GM19455 (cell line): ENCODE results near the gene CCDC158.
"Not testable (repeated sequence)": the region's sequence is repeated elsewhere in the genome, so short reads cannot be mapped to it uniquely, and the experiment has no call there.

Experiments used
- ATAC-seq: cut with Tn5 transposase; IDR thresholded peaks from one replicate; pipeline ENCODE4 v1.9.1; 2021; ENCODE audit not compliant: unreplicated experiment

CCDC158 gene

GRCh38 chr4:76312457-76312856, 108.5 kb downstream of the CCDC158 start:
- ATAC-seq: no peak

DNA sequence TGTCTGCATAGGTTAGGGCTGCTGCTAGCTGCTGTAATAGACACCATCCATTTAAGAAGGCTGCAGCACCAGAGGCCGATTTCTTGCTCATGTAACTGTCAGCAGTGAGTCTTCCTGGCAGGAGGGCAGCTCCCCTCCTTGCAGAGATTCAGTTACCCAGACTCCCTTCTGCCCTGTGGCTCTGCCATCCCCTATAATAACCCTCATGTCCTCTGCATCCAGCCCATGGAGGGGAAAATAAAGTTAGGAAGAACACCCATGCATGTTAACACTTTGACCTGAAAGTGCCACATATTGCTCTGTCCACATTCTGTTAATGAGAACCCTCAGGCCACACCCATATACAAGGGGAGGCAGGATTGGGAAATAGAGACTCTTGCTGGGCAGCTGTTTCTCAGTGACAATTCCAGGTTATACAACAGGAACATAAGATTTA, 109.0 kb downstream of the CCDC158 start:
- ATAC-seq: no peak

DNA sequence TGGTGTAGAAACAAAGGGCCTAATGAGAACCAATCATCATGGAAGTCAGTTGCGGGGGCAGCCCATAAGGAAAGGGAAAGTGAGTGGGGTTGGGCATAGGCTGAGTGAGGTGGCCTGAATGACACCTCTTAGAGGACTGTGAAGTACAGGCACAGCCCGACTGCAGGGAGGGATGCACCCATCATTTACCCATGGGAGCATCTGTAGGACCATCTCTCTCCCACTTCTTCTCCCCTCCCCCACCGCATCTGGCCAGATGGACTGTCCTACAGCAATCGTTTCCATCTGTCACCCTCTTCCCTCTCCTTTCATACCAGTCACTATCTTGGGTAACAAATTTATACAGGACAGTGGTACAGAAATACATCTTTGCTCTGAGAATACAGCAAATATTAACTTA, 110.3 kb downstream of the CCDC158 start:
- no peak for ATAC-seq

DNA sequence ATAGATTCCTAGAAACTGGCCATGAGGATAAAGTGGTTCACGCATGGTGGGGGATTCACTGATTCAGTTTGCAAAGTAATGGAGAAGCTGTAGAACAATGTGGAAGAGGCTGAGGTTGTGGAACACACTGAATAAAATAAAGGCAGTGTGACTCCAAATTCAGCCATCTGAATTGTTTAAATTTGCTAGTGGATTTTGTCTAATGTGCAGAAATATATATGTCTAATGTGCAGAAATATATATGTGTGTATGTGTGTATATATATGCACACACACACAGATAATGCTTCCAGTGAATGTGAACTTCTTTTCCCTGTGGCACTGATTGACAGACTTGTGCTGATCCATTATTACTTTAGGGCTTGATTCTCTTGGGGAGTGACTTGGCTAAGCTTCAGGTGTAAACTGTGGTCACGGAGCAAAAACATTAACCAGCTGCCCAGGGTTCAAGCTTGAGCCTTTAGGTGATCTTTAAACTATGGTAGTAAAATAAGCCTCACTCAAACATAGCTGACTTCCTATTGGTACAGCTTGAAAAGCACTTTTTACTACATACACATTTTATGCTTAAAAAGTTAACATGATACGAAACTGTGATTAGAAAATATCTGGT, 110.9 kb downstream of the CCDC158 start:
- no peak for ATAC-seq

GRCh38 chr4:76308548-76308947, 112.4 kb downstream of the CCDC158 start:
- ATAC-seq: no peak

GRCh38 chr4:76307660-76308014, 113.3 kb downstream of the CCDC158 start:
- ATAC-seq: no peak

DNA sequence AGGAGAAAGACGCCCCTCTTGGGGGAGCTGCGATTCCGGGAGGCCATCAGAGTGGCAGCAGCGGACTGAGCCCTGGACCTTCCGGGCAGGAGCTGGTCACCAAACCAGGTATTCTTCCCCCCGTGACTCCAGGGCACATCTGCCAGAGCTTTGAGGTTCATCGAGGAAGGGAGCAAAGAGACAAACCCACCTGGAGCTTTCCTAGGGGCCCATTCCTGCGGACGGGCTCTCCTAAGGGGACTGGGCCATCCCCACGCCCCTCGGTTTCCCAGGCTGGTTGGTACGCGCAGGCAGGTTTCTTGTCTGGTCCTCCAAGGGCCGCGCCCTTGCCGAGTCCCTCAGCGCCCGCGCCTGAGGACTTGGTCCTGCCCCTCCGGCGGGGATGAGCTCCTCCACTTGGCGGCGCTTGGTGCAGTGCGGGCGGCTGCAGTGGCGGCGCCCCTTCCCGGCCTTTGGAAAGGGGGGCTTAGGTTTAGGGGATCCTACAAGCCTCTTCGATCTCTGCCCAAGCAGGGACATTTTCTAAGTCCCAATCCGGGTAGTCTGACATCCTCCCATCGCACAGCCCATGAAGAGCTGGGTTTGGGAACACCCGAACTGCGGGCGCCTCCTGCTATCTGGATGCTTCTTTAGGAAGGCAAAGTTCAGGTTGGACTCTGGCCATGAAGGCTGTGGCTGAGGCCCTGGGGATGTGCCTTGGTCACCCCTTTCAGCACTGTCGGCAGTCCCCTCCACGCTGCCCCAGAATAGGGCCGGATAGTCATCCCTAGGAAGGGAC, 113.9 kb downstream of the CCDC158 start:
- ATAC-seq: no peak

- no peak for ATAC-seq
Observed at GRCh38 chr4:76305971-76306881, 114.7 kb downstream of the CCDC158 start, which contains the start of gene STBD1. Gene STBD1 (plus strand): TSS chr4:76306733. CDS start chr4:76306770, 37 bp downstream.

DNA sequence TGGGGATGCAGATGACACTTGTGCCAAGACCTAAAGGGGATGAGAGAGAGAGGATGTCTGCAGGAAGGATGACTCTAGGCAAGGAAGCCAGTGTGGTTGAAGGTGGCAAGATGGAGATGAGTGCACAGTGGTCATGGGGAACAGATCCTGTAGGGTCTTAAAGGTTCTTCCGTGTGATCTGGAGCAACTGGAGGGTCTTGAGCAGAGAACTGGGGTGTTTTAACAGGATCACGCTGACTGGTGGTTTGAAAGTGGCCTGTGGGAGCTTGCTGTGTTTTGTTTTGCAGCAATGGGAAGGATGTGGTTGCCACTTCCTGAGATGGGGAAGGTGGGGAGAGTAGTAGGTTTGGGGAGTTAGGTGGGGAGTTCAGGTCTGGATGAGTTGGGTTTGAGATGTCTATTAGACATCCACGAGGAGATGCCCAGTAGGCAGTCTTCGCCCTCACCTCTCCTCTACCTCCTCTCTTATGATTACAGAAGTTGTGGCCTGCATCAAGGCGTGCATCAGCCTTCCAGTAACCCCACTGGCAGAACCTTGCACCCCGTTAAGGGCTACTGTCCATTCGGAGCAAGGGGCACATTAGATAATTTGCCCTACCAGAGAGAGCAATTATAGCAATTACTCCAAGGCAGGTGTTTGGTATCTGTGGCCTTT, 115.8 kb downstream of the CCDC158 start:
- no peak for ATAC-seq

DNA sequence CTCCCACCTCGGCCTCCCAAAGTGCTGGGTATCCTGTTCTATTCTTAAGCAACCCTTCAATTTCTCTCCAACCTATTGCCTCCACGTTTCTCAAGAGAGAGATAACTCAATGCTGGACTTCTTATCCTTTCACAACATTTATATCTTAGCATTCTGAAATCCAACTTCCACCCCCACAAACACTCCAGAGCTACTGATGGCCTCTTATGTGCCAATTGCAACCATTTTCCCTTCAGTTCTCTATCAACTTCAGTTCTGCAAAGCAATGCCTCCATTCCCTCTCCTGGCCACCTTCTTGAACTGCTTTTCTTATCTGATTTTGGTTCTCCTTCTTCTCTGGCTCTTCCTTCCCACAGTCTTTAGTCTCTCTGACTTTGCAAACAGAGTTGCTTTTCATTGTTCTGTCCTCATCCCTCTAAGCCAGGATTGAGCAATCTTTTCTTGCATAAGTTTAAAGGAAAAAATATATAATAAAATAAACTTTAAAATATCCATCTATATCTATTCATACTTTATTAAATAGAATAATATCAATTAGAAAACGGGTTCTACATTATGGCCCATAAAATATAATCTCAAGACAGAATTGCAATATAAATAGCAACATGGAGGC, 118.0 kb downstream of the CCDC158 start:
- no peak for ATAC-seq

DNA sequence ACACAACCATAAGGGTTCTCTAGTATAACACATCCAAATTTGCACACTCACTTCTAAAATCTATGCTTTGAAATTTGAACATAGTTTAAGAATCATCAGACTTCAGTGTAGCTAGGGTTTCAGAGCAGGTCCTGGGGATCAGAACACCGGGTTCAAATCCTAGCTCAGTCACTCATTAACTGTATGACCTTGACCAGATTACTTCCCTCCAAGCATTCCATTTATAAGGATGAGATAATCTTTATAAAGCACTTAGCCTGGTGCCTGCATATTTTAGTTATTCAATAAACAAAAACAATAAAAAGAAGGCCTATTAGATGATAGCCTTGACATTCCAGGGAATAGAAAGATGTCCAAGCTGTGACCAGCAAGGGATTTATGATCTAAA, 119.2 kb downstream of the CCDC158 start:
- no peak for ATAC-seq

- ATAC-seq: peak; percentile 100
Observed at GRCh38 chr4:76301068-76301774, 119.7 kb downstream of the CCDC158 start.

DNA sequence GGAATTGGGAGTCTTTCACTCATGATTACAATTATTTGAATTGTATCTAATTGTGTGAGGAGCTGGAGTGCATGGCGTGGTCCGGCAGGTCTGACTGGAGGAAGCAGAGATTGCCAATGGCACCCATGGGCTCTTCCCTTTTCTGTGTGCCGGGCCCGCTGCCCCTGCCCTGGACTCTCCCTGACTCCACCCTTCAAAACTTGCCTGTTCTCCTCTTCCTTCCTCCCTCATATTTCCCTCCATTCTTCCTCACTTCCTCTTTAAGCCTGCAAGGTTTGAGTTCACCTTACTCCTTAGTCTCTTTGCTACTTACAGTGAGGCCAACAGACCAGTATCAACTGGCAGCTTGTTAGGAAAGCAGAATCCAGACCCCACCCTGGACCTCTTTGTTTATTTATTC, 120.9 kb downstream of the CCDC158 start:
- no peak for ATAC-seq

DNA sequence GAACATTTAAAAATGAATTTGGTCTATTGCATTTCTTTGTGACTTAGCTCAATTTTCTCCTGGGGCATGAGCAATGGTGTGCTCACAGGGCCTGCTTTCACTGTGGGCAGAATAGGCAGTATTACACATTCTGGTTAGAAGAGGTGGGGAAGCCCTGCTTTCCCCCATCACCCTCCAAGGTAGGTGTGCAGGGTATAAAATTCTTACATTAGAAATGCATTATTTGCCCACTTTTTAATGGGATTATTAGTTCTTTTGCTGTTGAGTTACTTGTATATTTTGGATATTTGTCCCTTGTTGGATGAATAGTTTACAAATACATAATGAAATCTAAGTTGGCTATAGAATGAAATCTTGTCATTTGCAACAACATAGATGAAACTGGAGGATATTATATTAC, 122.7 kb downstream of the CCDC158 start:
- no peak for ATAC-seq

- no peak for ATAC-seq
Observed at GRCh38 chr4:76296286-76296820, 124.6 kb downstream of the CCDC158 start.

DNA sequence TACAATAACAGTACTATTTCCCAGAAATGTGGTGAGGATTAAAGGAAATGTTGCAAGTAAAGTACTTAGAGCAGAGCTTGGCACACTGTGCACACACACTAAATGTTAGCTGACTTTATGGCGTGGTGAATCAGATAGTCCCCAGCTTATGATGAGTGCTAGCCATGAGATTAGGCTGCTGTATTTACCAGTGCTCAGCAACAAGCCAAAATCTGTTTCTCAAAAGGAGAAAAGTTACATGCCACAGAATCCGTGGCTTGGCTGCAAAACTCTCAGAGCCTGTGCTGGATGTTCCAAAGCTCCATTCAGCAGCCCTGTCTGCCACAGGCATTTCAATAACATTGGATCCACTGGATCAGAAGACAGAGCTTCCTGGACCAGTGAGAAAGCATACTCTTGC, 127.2 kb downstream of the CCDC158 start:
- no peak for ATAC-seq

DNA sequence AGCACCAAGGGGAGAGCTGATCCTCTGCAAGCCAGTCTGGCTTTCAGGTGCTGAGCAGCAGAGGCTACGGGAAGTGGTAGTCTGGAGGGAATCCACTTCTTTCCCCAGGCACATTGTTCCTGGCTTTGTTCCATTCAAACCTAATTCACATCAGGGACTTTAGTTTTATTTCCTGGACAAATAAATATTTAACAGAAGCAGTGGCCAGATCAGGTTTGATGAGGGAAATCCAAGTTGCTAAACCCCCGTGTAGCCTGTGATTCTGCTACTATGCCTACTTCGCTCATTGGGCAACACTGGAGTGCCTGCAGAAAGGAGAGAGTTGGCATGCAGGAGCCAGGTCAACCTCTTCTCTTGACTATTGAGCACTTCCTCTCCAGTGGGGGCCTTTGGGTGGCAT, 128.2 kb downstream of the CCDC158 start:
- no peak for ATAC-seq

- not testable (repeated sequence) for ATAC-seq
Observed at GRCh38 chr4:76287811-76288210, 133.1 kb downstream of the CCDC158 start.

DNA sequence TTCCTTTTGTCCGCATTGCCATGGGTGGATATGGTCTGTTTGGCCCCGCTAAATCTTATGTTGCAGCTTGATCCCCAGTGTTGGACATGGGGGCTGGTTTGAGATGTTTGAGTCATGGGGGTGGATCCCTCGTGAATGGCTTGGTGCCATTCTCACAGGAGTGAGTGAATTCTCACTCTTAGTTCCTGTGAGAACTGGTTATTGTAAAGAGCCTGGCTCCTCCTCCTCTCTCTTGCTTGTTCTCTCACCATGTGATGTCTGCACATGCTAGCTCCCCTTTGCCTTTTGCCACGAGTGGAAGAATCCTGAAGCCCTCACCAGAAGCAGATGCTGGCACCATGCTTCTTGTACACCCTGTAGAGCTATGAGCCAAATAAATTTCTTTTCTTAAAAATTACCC, 137.0 kb downstream of the CCDC158 start:
- no peak for ATAC-seq
